Peyer's patch (tissue), 4 donors: ENCODE results near the gene SLC29A4. TPM values are rescaled to one million over a fixed set of nuclear protein-coding genes. Genes with fewer than 3 reads are reported as not detected.

Experiments used
- DNase-seq, 3 donors: peaks; one replicate each; pipeline ENCODE4 v3.0.0-alpha.2; 2017 to 2019
- H3K27ac ChIP-seq, 4 donors: fragments of 200-600 bp; sonication (generic); one replicate each; pipeline ENCODE4 v1.5.1; 2016 to 2019
- H3K27me3 ChIP-seq, 2 donors: fragments of 200-600 bp; sonication (generic); one replicate each; pipeline ENCODE4 v1.5.1; 2019
- H3K36me3 ChIP-seq, 3 donors: fragments of 200-600 bp; sonication (generic); one replicate each; pipeline ENCODE4 v1.5.1; 2016 to 2019
- H3K4me1 ChIP-seq, 4 donors: fragments of 200-600 bp; sonication (generic); one replicate each; pipeline ENCODE4 v1.5.1; 2016 to 2019
- H3K4me3 ChIP-seq, 4 donors: fragments of 200-600 bp; sonication (generic); 1 replicate in 3 of 4; 2 replicates in 1 of 4; pipeline ENCODE4 v1.5.1; 2016 to 2019; ENCODE audit warnings: mild to moderate bottlenecking in 1 of 4
- H3K9me3 ChIP-seq, 4 donors: fragments of 200-600 bp; sonication (generic); one replicate each; pipeline ENCODE4 v1.5.1; 2016 to 2019; ENCODE audit warnings: mild to moderate bottlenecking in 1 of 4
- POLR2A ChIP-seq, 2 donors: fragments of 450-650 bp; IDR thresholded peaks; one replicate each; pipeline ENCODE4 v1.5.1; 2017; ENCODE audit warnings: antibody characterized with exemption in 2 of 2, mild to moderate bottlenecking in 2 of 2, moderate library complexity in 2 of 2
- total RNA-seq, 4 donors: library from RNA; depleted of rRNA; stranded (reverse); fragments of >200 nt; gene quantifications; one replicate each; pipeline ENCODE4 v1.1.0, GENCODE V29; 2016
- TF ChIP-seq, protein P1 (sequence below), 6 experiments: fragments of 450-650 bp in 4 of 6; fragments of 200-600 bp in 2 of 6; sonication (generic) in 1 of 6; IDR thresholded peaks; one replicate each; pipeline ENCODE4 v1.5.1; 2017 to 2019; ENCODE audit warnings: antibody characterized with exemption in 6 of 6, mild to moderate bottlenecking in 3 of 6, moderate library complexity in 1 of 6

The SLC29A4 gene
- total RNA-seq, 4 donors from 2014 or later: 3.2 to 12.4 (median 4.6) TPM

DNA sequence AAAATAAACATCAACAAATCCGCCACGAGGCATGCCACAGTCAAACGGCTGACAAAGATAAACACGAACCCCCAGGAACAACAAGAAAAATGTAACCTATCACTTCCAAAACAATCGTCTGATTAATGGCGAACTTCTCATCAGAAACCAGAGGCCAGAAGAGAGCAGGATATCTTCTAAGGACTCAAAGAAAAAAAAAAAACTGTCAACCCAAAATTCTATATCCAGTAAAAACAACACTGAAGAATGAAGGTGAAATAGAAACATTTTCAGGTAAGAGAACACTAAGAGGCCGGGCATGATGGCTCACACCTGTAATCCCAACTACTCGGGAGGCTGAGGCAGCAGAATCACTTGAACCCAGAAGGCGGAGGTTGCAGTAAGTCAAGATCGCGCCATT is 54.3 kb downstream of the SLC29A4 start:
- H3K9me3 ChIP-seq: peaks cover 0 to 9% (median 0%) of the 10 kb centered on the region in 4 donors
- H3K27ac ChIP-seq: no peak overlapping the region
- H3K4me3 ChIP-seq: no peak overlapping the region
- TF ChIP-seq, protein P1, sequence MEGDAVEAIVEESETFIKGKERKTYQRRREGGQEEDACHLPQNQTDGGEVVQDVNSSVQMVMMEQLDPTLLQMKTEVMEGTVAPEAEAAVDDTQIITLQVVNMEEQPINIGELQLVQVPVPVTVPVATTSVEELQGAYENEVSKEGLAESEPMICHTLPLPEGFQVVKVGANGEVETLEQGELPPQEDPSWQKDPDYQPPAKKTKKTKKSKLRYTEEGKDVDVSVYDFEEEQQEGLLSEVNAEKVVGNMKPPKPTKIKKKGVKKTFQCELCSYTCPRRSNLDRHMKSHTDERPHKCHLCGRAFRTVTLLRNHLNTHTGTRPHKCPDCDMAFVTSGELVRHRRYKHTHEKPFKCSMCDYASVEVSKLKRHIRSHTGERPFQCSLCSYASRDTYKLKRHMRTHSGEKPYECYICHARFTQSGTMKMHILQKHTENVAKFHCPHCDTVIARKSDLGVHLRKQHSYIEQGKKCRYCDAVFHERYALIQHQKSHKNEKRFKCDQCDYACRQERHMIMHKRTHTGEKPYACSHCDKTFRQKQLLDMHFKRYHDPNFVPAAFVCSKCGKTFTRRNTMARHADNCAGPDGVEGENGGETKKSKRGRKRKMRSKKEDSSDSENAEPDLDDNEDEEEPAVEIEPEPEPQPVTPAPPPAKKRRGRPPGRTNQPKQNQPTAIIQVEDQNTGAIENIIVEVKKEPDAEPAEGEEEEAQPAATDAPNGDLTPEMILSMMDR (IDR thresholded peaks at IDR 0.05): no peak
- peaks cover 0 to 90% (median 0%) of the 10 kb centered on the region in 3 donors for H3K36me3 ChIP-seq
- no peak for DNase-seq
- no peaks in the 10 kb centered on the region for H3K27me3 ChIP-seq
- peaks cover 0 to under 1% (median 0%) of the 10 kb centered on the region in 4 donors for H3K4me1 ChIP-seq

GRCh38 chr7:5339955-5340354 is 57.2 kb downstream of the SLC29A4 start:
- H3K4me3 ChIP-seq: no peak overlapping the region
- no peaks in the 10 kb centered on the region for H3K4me1 ChIP-seq
- H3K27me3 ChIP-seq: no peaks in the 10 kb centered on the region
- peaks cover 0 to 19% (median 3%) of the 10 kb centered on the region in 4 donors for H3K9me3 ChIP-seq
- DNase-seq: no peak
- no peak overlapping the region for H3K27ac ChIP-seq
- H3K36me3 ChIP-seq: peaks cover 0 to 90% (median 0%) of the 10 kb centered on the region in 3 donors
- TF ChIP-seq POLR2A (IDR thresholded peaks at IDR 0.05): no peak
- TF ChIP-seq, protein P1 (IDR thresholded peaks at IDR 0.05): no peak

DNA sequence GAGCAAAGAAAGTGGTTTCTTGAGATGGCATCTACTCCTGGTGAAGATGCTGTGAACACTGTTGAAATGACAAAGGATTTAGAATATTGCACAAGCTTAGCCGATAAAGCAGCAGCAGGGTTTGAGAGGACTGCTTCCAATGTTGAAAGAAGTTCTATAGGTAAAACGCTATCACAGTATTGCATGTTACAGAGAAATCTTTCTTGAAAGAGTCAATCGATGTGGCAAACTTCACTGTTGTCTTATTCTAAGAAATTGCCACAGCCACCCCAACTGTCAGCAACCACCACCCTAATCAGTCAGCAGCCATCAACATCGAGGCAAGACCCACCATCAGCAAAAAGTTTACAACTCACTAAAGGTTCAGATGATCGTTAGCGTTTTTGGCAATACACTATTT is 59.9 kb downstream of the SLC29A4 start:
- Histone ChIP-seq H3K27ac (no peak overlapping the region), H3K9me3 (peaks cover 0 to 10% (median 3%) of the 10 kb centered on the region in 4 donors), H3K4me1 (no peaks in the 10 kb centered on the region), H3K36me3 (peaks cover 0 to 85% (median 0%) of the 10 kb centered on the region in 3 donors), H3K27me3 (no peaks in the 10 kb centered on the region), H3K4me3 (no peak overlapping the region)
- no peak for DNase-seq
- TF ChIP-seq POLR2A (IDR thresholded peaks at IDR 0.05): no peak
- TF ChIP-seq, protein P1 (IDR thresholded peaks at IDR 0.05): no peak

- H3K36me3 ChIP-seq: peaks cover 0 to 88% (median 0%) of the 10 kb centered on the region in 3 donors
Observed at GRCh38 chr7:5343884-5344283, 61.1 kb downstream of the SLC29A4 start.

GRCh38 chr7:5344342-5344741 is 61.6 kb downstream of the SLC29A4 start:
- Histone ChIP-seq H3K36me3 (peaks cover 0 to 90% (median 0%) of the 10 kb centered on the region in 3 donors), H3K27ac (no peak overlapping the region), H3K4me1 (no peaks in the 10 kb centered on the region), H3K4me3 (no peak overlapping the region), H3K9me3 (peaks cover 0 to 10% (median 3%) of the 10 kb centered on the region in 4 donors), H3K27me3 (no peaks in the 10 kb centered on the region)
- no peak for DNase-seq
- TF ChIP-seq POLR2A (IDR thresholded peaks at IDR 0.05): no peak
- TF ChIP-seq, protein P1 (IDR thresholded peaks at IDR 0.05): no peak

More at GRCh38 chr7:5343884-5344283, 61.1 kb downstream of the SLC29A4 start:
- H3K4me3 ChIP-seq: no peak overlapping the region
- H3K9me3 ChIP-seq: peaks cover 0 to 10% (median 3%) of the 10 kb centered on the region in 4 donors
- no peak for TF ChIP-seq POLR2A (IDR thresholded peaks at IDR 0.05)
- TF ChIP-seq, protein P1 (IDR thresholded peaks at IDR 0.05): no peak
- H3K27ac ChIP-seq: no peak overlapping the region
- H3K4me1 ChIP-seq: no peaks in the 10 kb centered on the region
- no peak for DNase-seq
- H3K27me3 ChIP-seq: no peaks in the 10 kb centered on the region

DNA sequence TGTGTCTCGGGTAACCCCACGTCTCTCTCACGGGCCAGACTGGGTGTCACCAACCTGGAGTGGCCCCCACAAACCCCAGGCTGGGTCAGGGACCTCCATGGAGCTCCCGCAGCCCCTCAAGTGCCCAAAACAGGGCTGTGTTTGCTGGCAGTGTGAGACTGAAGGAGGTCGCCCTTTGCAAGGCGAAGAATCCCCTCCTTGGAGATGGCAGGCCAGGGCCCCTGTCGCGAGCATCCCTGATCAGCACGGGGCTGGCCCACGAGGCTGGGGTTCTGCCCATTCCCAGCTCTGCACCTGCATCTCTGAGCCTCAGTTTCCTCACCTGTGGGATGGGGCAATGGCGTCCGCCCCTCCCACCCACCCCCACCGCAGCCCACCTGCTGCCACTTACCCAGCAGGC is 62.4 kb downstream of the SLC29A4 start:
- Histone ChIP-seq H3K27me3 (no peaks in the 10 kb centered on the region), H3K4me1 (no peaks in the 10 kb centered on the region), H3K36me3 (peaks cover 0 to 90% (median 0%) of the 10 kb centered on the region in 3 donors), H3K4me3 (no peak overlapping the region), H3K27ac (no peak overlapping the region), H3K9me3 (peaks cover 0 to 10% (median 3%) of the 10 kb centered on the region in 4 donors)
- DNase-seq: no peak
- TF ChIP-seq, protein P1 (IDR thresholded peaks at IDR 0.05): no peak
- no peak for TF ChIP-seq POLR2A (IDR thresholded peaks at IDR 0.05)
